Activated CD4-positive, CD25-positive, alpha-beta regulatory T cell treated with anti-CD3 and anti-CD28 coated beads, Interleukin-2, amount 50 U/mL, for 24 hours (primary cell): ENCODE measurements around the gene CDK13.

Source experiments
- ATAC-seq, 2 donors: fragments of 150-1000 bp; cut with Tn5 transposase; one replicate each; pipeline ENCODE4 v1.10.0; 2021; ENCODE audit warnings: mild to moderate bottlenecking in 1 of 2, moderate library complexity in 1 of 2

The CDK13 gene

DNA sequence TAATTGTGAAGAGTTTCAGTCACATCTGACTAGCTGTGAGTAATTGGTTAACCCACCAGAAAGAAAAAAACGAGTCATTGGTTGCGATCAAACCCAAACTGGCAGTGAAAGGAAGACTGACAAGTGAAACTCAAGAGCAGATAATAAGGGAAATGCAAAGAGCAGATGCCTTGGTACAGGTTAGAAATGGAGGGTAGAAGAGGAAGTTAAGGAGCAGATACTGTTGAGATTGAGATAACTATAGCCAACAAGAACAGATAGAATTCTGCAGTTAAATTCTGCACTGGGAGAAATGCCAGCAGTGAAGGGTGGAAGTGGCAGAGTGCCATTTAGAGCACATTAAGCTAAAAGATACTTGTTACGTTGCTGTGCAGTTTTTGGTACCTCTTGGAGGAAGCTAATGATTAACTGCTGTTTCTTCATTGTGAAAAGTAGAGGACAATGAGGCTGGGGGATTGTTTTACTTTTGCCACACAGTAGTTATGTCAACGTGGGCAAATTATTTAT, 65.8 kb downstream of the CDK13 start:
- peak; percentile 70 to 83 for ATAC-seq

DNA sequence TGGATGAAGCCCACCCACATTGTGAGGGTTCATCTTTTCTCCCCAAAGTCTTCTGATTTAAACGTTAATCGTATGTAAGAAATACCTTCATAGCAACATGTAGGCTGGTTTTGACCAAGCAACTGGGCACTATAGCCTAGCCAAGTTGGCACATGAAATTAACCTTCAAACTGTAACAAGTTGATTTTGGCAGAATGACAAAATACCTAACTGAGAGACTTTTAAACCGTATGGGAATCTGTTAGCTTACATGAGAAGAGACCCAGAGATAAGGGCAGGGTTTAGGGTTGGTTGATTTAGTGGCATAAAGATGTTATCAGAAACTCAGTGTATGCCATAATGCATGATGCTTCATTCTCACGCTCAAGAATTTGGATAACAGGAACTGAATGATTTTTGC, 69.5 kb downstream of the CDK13 start:
- no peak for ATAC-seq

DNA sequence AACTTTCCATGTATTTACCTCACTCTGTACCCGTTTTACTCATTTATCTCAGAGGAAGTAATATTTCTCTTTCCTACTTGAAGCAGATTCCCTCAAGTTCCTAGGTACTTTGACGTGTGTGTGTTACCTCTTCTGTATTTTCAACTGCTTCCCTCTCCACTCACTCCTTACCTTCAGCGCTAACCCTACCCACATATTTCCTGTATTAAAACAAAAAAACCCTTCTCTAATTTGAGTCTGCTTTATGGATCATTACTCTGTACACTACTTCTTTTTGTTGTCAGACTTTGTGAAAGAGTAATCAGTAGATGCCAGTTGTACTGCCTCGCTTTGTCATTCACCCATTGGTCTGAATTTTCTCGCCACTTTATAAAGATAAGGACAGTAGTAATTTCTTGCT, 74.0 kb downstream of the CDK13 start:
- ATAC-seq, result no peak

DNA sequence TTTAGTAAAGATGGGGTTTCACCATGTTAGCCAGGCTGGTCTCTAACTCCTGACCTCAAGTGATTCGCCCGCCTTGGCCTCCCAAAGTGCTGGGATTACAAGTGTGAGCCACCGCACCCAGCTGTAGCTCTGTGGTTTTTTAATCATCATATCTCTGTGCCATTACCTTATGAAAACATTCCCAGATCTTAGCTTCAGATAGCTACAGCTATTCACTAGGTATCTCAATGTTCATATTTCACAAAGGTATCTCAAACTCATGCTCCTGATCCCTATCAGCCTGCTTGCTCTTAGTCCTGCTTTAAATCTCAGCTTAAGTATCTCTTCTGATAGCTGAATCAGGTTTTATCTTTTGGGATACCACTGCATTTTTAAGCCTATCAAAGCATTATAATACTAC, 74.8 kb downstream of the CDK13 start:
- no peak for ATAC-seq

DNA sequence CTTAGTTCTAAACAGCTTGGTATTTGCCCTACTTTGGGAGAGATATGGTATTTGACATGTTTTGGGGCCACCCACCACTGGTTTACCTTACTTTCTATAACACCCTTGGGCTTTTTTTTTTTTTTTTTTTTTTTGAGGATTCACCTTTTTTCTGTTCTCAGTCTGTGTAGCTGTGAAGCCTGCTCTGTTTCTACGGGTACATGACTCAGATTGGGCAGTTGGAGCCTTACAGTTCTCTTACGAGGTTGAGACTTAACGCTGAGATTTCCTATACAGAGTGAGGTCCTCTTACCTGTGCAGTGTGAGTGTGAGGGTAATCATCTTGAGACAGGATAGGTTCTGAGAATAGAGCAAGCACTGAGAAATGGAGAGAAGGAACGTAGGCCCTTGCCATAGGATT, 77.5 kb downstream of the CDK13 start:
- no peak for ATAC-seq

DNA sequence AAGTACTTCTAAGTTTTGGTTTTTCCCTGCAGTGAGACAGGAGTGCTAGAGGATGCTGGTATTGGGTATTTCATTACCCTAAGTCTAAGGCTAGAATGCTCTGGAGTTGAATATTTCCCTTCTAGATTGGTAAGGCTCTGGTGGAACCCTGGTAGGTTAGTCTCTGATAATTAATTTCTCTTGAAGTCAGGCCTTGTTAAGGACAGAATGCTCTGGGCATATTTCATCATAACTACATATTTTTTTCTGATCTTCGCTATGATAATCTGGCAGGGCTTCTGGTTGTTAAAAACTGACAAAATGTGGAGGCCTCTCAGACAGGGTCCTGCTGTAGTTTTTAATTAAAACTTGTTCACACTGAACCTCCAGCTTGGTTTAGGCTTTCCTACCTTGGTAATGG, 83.8 kb downstream of the CDK13 start:
- no peak for ATAC-seq

DNA sequence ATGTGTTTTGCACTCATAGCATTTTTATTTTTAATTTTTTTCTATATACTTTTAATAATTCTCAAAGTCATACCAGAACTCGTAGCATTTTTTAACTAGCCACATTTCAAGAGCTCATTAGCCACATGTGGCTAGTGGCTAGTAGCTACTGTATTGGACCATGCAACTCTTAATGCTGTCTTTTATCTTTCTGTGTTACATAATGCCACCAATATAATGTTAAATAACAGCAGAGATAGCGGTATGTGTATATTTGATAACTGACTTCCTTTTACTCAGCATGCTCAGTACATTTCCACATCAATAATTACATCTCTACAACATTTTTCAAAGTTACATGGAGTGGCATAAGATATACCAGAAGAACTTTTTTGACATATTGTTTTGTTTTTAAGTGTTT, 91.4 kb downstream of the CDK13 start:
- ATAC-seq, result no peak

DNA sequence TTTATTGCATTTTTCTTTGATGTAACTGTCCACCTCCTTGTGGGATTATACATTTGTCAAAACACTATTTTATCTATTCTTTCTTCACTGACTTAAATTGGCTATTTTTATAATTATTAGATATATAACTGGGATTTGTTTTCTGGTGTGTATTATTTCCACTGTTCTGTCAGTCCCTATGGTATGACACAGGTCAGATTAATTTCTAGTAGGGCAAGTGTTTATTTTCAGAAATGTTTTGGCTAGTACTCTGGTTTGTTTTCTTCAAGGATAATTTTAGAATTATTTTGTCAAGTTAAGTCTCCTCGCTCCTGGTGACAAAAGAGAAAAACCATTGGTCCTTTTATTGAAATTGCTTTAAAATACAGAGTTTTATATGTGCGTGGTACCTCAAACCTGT, 93.1 kb downstream of the CDK13 start:
- no peak for ATAC-seq

DNA sequence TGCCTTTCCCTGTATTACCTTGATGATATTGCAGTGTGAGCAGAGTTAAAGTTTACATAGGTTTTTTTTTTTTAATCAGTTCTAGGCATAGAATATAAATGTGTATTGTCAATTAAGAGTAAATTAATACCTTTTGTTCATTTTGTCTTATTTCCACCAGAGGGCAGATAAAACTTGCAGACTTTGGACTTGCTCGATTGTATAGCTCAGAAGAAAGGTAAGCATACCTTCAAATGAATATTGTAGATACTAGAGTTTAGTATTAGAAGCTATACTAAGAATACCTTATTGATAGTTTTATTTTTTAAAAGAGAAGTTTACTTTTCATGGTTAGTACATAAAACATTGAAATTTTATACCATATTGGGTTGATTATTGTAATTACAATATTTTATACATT, 97.6 kb downstream of the CDK13 start:
- ATAC-seq, result no peak

DNA sequence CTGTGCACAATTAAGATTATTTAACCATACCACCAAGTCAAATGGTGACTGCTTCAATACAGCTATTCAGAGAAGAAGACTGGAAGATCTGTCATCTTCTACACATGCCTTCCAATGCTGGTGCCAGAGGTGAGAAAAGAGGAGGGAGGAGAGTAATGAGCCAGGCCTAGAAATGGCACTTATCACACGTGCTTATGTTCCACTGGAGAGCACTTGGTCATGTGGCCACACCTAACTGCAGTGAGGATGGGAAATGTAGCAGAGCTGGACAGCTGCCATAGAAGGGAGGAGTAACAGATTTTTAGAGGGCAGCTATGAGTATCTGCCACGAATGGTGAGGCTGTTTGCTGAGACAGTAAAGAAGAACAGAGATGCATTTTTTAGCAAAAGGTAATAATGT, 107.2 kb downstream of the CDK13 start:
- no peak for ATAC-seq

DNA sequence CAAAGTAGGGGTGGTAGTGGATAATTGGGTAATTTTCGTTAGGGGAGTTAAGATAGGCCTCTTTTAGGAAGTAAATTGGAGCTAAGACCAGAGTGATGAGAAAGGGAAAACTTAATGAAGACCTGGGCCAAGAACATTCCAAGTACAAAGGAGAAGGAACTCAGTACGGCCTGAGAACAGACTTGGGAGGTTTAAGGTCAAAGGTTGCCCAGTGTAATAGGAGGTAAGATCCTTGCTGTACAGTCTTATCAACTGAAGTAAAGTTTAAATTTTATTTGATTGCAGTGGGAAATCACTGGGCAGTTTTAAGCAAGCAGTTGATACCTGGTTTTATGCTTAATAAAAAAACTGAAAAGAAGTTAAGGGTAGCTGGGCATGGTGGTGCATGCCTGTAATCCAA, 108.0 kb downstream of the CDK13 start:
- no peak for ATAC-seq

DNA sequence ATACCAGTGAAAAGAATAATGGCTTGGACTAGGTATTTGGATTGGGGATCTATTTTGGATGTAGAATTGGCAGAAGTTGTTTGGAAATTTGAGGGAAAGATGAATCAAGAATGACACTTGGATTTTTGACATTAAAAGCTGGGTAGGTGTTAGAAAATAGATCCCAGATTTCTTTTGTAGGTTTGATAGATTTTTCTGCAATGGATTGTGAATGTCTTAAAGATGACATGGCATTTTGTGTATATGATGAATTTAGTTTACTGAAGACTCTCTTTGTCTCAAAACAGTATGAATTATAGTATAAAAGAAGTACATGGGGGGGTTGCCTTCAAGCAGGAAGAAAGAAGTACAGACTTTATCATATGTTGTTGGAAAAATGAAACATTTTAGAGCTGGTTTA, 108.6 kb downstream of the CDK13 start:
- ATAC-seq, result no peak

DNA sequence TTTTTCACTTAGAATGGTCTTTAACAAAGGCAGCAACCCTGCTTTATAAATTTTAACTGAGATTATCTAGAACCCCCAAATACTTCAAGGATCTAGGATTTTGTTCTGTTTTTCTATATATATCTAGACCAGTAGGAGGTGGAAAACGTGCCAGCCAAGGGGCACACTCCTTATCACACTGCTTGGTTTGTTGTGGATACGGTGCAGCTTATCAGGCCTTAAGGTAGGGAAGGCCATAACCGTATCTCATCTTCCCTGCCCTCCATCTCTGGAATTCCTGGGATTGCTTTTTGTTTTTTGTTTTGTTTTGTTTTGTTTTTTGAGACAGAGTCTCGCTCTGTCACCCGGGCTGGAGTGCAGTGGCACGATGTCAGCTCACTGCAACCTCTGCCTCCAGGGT, 109.0 kb downstream of the CDK13 start:
- no peak for ATAC-seq

DNA sequence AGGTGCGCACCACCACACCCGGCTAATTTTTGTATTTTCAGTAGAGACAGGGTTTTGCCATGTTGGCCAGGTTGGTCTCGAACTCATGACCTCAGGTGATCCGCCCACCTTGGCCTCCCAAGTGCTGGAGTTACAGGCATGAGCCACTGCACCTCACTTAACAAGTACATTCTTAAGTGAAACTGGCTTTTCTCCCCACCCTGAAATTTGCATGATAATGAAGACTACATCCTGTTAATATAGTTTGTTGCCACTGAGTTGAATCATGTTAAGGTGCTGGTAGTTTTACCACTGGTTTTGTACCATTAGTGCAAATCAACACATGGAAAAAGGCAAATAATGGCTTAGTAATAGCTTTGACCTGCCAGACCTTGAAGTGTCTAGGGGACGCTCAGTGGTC, 122.2 kb downstream of the CDK13 start:
- ATAC-seq, result no peak

DNA sequence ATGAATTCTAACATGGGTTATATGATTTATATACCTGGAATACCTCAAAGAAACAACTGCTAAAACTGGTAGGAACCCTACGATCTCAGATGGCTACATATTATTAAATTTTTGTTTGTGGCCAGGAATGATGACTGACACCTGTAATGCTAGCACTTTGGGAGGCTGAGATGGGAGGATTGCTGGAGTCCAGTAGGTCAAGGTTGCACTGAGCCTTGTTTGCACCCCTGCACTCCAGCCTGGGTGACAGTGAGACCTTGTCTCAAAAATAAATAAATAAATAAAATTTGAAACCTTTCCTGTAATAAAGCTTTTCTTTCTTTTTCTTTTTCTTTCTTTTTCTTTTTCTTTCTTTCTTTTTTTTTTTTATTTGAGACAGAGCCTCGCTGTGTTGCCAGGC, 123.2 kb downstream of the CDK13 start:
- ATAC-seq, result no peak

DNA sequence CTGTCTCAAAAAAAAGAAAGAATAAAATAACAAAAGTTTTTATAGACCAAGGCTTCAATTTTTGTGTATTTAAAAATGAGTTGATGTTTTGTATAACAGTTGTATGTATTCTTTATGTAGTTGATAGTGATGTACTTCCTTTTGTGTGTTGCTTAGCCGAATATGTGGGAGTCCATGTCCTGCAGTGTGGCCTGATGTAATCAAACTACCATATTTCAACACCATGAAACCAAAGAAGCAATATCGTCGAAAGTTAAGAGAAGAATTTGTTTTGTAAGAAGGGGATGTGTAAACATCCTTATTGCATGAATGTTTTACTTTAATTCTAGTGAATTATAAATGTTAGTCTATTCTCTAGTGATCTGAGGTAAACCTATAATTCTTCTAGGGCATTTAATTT, 127.8 kb downstream of the CDK13 start:
- no peak for ATAC-seq

DNA sequence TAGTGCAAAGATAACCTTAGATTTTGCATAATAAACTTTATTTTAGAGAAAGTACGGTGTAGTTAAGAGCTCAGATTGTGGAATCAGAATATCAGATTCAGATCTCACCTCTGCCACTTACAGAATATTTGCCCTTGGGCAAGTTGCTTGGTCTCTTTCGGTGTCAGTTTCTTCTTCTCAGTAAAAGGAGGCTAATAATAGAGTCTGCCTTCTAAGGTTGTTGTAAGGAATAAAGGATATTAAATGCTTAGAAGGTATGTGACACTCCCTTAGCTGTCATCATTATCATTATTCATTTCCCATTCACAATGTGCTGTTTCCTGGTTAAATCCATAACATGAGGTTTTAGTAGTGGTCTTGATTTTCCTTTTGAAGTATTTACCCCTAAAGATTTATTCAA, 142.1 kb downstream of the CDK13 start:
- no peak for ATAC-seq

DNA sequence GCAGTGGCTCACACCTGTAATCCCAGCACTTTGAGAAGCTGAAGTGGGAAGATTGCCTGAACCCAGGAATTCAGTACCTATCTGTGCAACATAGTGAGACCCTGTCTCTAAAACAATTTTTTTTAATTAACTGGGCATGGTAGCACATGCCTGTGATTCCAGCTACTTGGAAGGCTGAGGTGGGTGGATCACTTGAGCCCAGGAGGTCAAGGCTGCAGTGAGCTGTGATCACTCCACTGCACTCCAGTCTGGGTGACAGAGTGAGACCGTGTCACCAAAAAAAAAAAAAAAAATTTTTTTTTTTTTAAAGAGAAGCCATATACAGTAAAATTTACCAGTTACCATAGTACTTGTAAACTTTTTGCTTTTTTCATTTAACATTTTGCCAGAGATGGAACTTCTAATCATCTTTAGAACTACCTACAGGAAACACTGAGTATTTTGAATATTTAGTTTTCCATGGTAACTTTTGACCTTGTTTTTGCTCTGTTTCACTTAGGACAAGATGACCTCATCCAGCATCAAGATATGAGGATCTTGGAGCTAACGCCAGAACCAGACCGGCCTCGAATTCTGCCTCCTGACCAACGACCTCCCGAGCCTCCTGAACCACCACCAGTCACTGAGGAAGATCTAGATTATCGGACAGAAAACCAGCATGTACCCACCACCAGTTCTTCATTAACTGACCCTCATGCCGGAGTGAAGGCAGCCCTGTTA, 143.7 kb downstream of the CDK13 start:
- no peak for ATAC-seq

DNA sequence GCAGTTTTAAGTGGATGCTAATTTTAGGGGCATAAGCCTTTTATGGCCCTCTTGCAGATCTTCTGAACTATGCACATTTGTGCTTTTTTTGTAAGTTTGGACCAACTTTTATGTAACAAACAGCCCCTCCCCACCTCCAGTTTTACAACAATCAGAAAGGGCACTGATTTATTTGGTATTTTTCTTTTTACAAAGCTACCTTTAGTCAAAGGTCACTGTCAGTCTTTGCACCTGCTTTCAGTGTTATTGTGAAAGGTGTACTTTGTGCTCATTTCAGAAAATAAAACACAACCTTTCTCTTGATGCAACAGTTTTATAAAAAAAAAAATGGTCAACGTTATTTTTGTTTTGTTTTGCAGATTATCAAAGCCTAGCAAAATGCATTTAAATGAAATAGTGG, 145.2 kb downstream of the CDK13 start:
- no peak for ATAC-seq

DNA sequence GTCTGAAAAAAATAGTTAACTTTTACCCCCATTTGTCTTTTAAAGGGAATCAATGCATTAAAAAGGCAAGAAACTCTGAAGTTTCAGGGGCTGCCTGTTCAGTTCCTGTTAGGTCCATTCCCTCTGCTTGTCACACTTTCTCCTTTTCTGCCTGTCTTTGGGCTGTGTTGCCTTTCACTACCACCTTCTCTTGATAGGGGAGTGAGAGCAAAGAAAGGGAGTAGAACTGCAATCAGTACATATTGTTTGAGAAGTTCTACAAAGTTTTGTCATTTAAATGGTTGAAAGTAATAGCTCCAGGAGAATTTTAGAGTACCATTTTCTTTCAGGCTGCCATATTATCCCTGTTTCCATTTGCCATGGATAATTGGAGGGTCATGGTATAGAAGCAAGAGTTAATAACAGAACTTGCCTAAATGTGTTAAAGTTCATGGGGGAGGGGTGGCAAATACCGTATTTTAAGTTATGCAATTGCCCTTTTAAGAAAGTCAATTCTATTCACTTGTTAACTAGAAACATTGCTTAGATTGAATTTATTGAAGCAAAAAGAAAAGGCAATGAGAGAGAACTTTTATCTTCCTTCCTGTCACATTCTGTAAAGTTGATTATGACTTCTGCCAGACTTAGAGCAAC, 145.8 kb downstream of the CDK13 start:
- ATAC-seq, result no peak

DNA sequence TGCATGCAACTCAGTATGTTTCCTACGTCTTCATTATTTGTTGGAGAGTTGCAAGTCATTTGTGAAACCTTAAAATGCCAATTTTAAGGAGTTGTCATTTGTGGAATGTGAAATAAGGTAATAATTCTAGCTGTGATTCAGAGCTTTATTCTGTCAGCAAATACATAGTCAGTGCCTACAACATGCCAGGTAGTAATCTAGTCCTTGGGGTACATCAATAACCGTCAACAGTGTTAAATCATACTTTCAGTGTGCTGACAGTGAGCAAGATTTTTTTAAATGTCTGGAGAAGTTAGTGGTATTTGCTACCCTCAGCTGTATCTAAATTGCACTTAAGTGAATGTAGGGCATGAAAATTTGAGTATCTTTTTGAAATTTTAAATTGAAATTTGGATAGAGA, 147.7 kb downstream of the CDK13 start:
- ATAC-seq, result no peak

DNA sequence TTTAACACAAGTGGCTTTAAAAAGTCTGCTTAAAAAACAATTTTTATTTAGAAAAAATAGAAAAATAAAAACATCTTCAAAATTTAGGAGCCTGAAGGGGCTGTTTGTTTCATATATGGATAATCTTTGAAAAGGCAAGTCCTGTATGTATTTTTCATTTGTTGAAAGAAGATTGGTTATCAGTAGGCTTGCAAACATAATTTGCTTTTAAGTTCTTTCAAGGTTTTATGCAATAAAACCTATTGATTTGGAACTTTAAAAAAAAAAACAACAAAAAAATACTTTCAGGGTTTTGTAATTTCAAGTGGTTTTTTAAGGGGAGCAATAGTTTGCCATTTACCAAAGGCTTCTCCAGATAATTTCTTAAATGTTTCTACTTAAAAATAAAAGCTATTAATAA, 148.8 kb downstream of the CDK13 start:
- ATAC-seq, result no peak

DNA sequence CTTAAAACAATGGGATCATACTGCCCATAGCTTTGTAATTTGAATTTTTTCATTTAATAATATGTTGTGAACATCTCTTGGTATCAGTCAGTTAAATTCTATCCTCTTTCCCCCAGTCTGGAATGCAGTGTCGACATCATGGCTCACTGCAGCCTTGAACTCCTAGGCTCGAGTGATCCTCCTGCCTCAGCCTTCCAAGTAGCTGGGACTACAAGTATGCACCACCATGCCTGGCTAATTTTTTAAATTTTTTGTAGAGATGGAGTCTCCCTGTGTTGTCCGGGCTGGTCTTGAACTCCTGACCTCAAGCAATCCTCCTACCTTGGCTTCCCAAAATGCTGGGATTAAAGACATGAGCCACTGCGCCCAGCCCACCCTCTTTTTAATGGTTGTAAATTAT, 149.8 kb downstream of the CDK13 start:
- ATAC-seq, result no peak

DNA sequence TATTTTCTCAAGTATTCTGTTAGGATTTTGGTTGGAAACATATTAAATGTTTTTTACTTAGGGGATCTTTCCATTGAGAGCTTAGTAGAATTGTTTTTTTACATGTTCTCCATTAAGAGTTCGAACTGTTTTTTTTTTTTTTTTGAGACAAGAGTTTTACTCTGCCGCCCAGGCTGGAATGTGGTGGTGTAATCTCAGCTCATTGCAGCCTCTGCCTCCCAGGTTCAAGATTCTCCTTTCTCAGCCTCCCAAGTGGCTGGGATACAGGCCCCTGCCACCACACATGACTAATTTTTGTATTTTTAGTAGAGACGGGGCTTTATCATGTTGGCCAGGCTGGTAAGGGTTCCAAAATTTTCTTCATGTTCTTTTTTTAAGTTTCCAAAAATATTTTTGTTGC, 151.1 kb downstream of the CDK13 start:
- no peak for ATAC-seq

DNA sequence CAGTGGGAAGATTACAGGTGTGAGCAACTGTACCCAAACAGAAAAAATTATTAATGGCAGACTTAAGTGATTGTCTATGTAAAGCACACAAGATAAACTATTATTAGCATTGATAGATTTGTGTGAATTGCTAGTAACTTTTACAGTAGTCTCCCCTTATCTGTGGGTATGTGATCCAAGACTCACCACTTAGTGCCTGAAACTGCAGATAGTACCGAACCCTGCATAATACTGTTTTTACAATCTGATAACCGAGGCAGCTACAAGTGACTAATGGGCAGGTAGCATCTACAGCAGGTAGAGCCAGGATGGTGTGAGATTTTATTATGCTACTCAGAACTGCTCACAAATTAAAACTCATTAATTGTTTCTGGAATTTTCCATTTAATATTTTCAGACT, 152.8 kb downstream of the CDK13 start:
- ATAC-seq, result no peak
